ENCODE results near the gene ORM1. TPM values are rescaled to one million over a fixed set of nuclear protein-coding genes. Genes with fewer than 3 reads are reported as not detected.

Gene ORM1
- total and polyA plus RNA-seq, 2 donors (not counting 3 experiments of a cell fraction or from before 2014, with no cell fraction given): not detected

- Histone ChIP-seq H3K4me2 (ENCODE audit: insufficient read depth, low read length) (no peak overlapping the region), H2AFZ (ENCODE audit: low read depth, low read length) (no peak overlapping the region), H3K36me3 (ENCODE audit: control insufficient read depth in 2 of 2, extremely low read depth in 1 of 2, insufficient read depth in 2 of 2, low read length in 2 of 2) (peaks cover 0 to 47% of the 10 kb centered on the region in 2 experiments), H3K9me3 (replicated peaks; ENCODE audit: control insufficient read depth, insufficient read depth, low read length) (no peaks in the 10 kb centered on the region), H4K20me1 (replicated peaks; ENCODE audit: control insufficient read depth, extremely low read depth, insufficient read depth, low read length) (no peaks in the 10 kb centered on the region), H3K27me3 (ENCODE audit: control insufficient read depth in 2 of 2, insufficient read depth in 2 of 2, low read length in 2 of 2) (no peaks in the 10 kb centered on the region), H3K9ac (replicated peaks; ENCODE audit: extremely low read depth, insufficient read depth, low read length) (no peak overlapping the region), H3K9me1 (replicated peaks; ENCODE audit: control insufficient read depth, extremely low read depth, insufficient read depth, low read length) (no peaks in the 10 kb centered on the region), H3K4me1 (ENCODE audit: control insufficient read depth, extremely low read depth, insufficient read depth, low read length) (no peaks in the 10 kb centered on the region), H3K27ac (ENCODE audit: insufficient read depth, low read depth, low read length) (no peak overlapping the region), H3K4me3 (replicated peaks in 1 of 3; ENCODE audit: insufficient read depth in 1 of 3, low read depth in 1 of 3, low read length in 3 of 3) (no peak overlapping the region), H3K79me2 (ENCODE audit: control insufficient read depth, insufficient read depth, low read length) (no peaks in the 10 kb centered on the region)
- intact Hi-C loops (cut with micrococcal nuclease) (no loop called here), dilution Hi-C loops (cut with MboI; ENCODE audit: extremely low pct_ligation_motif_present, low sequenced_read_pairs) (no loop called here)
- no peak for TF ChIP-seq GATA2 (IDR thresholded peaks at IDR 0.05; ENCODE audit: insufficient read depth, insufficient read length, low read depth, low read length)
- TF ChIP-seq POLR2AphosphoS5 (IDR thresholded peaks at IDR 0.05; ENCODE audit: insufficient read depth, low read depth, low read length): no peak
- no peak for TF ChIP-seq CTCF (IDR thresholded peaks at IDR 0.05; ENCODE audit: extremely low read depth in 1 of 2, insufficient read depth in 1 of 2, low read depth in 1 of 2, low read length in 2 of 2)
- no peak for TF ChIP-seq MYC (IDR thresholded peaks at IDR 0.05; ENCODE audit: low read depth, low read length)
- no peak for TF ChIP-seq JUN (IDR thresholded peaks at IDR 0.05; ENCODE audit: borderline replicate concordance, insufficient read depth, insufficient read length, low read depth)
- no peak for TF ChIP-seq EZH2 (IDR thresholded peaks at IDR 0.05; ENCODE audit: borderline replicate concordance, low read depth, low read length, severe bottlenecking)
- TF ChIP-seq FOS (IDR thresholded peaks at IDR 0.05; ENCODE audit: borderline replicate concordance, insufficient read depth, low read length): no peak
- TF ChIP-seq MAX (IDR thresholded peaks at IDR 0.05; ENCODE audit: insufficient read depth, insufficient read length): no peak
- no peak for TF ChIP-seq POLR2A (IDR thresholded peaks at IDR 0.05; ENCODE audit: low read depth, low read length)
- no peak for DNase-seq (ENCODE audit: low read depth, low spot score)
- BruUV-seq (replicated peaks): no TSS peak
- CTCF ChIA-PET: no interaction called here
- POLR2A ChIA-PET: no interaction called here
- no peak for FAIRE-seq
These were observed 18.4 kb downstream of the ORM1 start for GRCh38 chr9:114341152-114341830.
